NCI-H446 treated with DMSO at 0.1 percent for 48 hours (cell line): ENCODE results near the gene GSG1L.

ENCODE experiments used
- DNase-seq: peaks from one replicate; lab custom pipeline; 2025; lab: John Stamatoyannopoulos, UW

Gene GSG1L

GRCh38 chr16:27852681-27853080 lies 210.8 kb downstream of the GSG1L start:
- DNase-seq = no peak

GRCh38 chr16:27852116-27852515 lies 211.4 kb downstream of the GSG1L start:
- DNase-seq = no peak

GRCh38 chr16:27851586-27851985 lies 211.9 kb downstream of the GSG1L start:
- DNase-seq = no peak

DNA sequence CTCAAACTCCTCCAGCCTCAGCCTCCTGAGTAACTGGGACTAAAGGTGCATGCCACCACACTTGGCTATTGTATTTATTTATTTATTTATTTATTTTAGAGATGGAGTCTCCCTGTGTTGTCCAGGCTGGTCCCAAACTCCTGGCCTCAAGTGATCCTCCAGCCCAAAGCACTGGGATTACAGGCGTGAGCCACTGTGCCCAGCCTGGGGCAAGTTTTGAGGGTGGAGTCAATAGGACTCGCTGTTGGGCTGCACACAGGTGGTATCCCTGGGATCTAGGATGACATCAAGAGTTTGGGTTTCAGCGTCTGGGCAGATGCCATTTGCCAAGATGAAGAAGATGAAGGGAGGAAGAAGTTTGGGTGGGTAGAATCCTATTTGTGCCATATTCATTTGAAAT lies 213.9 kb downstream of the GSG1L start:
- no peak for DNase-seq

DNA sequence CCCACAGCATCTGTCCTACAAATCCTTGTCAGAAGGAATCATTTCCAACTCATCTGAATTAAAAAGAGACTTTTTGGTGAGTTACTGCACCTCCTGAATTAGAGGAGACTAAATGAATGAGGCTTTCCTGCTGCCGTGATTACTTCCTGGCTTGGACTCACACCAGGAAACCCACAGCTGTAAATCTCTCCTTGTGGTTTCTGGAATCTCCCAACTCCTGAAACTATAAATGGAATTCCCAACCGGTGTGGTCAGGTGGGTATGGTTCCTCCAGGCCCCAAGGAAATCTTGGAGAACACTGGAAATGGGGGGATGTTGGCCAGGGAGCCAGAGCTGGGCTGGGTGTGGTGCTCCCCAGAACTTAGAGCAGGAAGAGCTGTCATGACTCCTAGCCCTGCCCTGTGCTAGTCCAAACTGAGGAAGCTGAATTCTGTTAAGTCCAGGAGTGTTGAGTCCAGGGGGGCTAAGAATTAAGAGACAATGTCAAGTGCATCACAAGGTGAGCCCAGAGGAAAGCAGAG lies 216.4 kb downstream of the GSG1L start:
- DNase-seq = no peak

DNA sequence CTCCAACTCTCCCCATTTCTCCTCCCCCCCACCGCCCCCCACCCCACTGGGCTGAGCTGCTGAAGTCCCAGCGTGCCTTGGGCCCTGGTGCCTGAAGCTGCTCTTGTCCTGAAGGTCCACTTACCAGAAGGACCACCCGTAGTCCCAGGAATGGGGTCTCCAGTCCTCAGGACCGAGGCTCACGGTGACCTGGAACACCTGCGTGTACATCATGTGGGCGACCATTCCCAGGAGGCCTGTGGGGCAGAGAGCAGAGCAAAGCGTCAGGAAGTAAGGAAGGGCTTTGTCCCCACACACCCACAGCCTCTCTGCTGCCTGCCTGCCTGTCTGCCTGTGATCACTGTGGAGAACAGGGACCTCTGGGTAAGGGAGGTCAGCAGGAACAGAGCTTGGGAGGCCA lies 218.7 kb downstream of the GSG1L start:
- DNase-seq = no peak

GRCh38 chr16:27843800-27844199 lies 219.7 kb downstream of the GSG1L start:
- DNase-seq = no peak

GRCh38 chr16:27841911-27842310 lies 221.6 kb downstream of the GSG1L start:
- no peak for DNase-seq

DNA sequence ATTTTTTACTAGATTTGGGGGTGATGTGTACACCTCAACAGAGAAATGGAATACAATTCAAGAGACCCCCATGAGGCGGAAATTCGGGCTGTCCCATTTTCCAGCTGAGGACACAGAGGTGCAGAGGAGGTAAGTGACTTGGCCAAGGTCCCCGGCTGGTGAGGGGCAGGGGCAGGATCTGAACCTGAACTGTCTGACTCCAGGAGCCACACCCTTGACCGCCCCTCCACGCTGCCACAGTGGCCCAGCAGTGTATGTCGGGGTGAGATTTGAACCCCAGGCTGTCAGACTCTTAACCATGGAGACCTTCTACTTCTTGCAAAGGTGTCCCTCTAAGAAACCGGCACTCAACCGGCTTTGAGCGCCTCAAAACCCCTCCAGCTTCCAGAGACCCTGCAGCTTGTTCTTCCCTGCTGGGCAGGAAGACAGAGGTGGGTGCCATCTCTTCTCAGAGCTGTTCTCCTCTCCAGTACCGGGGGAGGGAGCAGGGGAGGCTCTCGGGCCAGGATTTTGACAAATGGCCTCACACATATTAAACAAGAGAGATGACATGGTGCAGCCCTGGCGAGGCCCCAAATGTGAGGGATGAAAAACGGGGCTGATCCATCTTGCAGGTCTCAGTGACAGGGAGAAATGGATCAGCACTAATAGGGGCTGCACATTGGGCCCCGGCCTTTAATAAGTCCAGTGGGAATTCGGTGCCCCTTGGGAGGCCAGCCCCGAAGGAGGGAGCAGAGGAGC lies 222.3 kb downstream of the GSG1L start:
- DNase-seq = no peak

DNA sequence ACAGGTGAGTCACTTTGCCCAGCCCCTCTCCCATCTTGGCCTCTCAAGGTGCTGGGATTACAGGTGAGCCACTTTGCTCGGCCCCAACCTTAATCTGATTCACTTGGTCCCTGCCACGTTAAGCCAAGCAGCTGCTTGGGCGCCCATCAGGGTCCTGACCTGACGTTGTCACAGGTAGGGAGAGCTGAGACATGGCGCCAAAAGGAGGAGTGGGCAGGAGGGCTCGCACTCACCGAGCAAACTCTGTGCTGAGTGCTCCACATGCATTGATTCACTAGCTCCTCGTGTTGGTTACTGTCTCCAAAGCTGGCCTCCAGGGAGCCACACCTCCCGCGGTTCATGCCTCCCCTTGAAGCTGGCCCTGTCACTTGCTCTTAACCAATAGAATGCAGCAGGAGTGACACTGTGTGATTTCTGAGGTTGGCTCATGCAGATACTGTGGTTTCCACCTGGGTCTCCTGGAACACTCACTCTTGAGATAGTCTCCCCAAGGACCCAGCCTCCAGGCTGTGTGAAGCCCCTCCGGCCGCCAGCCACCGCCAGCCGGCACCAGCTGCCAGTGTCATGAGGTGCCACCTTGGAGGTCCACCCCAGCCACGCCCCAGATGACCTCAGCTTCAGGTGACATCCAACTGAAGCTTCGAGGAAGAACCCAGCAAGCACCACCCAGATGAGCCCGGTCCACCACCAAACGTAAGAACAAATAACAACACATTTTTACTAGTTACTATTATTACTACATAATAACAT lies 223.0 kb downstream of the GSG1L start:
- no peak for DNase-seq

GRCh38 chr16:27839419-27839818 lies 224.1 kb downstream of the GSG1L start:
- no peak for DNase-seq

DNA sequence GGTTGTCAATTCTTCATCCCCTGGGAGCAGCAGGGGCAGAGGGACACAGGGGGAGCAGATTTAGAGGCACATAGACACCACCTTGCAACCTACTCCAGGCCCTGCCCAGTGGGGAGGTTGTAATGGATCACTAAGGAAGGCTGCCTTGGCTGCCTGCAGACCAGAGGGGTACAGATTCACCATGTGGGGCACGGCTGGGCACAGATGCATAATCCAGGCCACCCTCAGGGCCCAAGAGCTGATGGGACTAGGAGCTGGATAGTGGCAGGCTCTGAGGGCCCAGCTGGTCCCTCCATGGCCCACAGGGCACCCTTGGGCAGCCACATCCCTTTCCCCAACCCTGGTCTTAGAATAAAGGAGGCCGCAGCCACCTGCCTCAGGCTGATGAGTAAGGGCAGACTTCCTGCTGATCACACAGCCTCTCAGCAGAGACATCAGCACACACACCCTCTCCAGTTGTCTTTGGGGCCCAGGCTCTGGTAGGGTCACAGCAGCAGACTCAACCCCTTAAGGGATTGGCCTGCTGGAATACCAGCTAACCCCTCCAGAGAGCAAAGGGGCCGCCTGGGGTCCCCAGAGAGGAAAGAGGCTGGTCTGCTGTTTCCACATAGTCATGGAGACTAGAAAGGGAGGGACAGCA lies 224.9 kb downstream of the GSG1L start:
- no peak for DNase-seq

- no peak for DNase-seq
These were observed 233.5 kb downstream of the GSG1L start for GRCh38 chr16:27829975-27830374.

- no peak for DNase-seq
These were observed 234.8 kb downstream of the GSG1L start for GRCh38 chr16:27828671-27829070.

DNA sequence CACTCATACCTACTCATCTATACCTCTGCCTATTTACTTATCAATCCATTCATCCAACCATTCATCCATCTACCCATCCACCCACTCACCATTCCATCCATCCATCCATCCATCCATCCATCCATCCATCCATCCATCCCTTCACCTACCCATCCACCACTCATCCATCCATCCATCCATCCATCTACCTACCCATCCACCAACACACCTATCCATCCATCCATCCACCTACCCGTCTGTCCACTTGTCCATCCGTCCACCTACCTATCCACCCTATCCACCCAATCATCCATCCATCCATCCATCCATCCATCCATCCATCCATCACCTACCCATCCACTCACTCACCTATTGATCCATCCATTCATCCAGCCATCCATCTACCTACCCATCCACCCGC lies 235.7 kb downstream of the GSG1L start:
- DNase-seq = no peak

GRCh38 chr16:27826893-27827289 lies 236.6 kb downstream of the GSG1L start:
- no peak for DNase-seq

DNA sequence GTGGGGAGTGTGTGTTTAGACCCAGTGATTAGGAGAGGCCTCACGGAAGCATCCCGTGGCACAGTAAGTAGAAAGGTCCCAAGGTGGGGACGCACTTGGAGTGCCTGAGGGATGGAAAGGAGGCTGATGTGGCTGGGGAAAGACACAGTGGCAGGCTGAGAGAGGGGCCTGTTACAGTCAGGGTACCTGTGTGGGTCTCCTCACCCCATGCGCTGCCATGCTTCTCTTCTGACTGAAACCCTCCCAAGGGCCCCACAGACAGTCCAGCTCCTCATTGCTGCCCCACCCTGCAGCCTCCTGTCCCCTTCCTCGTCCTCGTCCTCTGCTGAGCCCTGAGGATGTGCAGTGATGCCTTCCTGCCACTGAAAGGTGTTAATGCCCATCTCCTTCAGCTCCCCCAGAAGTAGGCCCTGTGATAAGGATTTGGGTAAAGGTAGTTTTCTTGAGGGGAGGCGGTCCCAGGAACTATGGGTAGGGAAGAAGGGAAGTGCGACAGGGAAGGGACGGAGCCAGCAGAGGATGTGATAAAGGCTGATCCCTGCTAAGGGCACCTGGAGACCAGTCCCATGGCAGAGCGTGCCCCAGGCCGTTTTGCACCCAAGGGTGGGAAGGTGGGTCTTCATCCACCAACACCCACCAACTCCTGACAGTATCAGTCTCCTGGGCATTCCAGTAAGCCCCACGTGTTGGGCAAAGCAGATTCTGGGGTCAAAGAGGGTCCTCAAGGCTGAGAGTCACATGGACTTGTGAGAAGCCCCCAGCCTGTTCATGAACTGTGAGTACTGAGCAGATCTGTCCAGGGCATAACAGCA lies 237.2 kb downstream of the GSG1L start:
- DNase-seq = no peak

DNA sequence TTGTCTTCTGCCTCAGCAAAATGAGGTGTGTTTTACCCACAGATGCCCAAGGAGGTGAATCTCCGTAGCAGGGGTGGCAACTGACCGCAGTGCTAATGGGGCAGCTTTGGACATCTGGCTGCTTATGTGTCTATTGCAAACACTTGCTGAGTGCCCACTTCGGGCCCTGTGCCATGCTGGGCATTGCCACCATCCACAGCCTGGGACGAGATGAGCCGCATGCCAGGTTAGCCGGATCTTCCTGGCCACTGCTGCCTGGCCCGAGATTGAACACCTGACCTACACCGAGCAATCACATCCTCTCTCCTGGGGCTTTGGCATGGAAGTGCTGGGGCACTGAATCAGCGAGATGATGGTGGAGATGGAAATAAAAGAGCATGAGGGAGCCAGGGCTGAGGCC lies 238.7 kb downstream of the GSG1L start:
- no peak for DNase-seq

DNA sequence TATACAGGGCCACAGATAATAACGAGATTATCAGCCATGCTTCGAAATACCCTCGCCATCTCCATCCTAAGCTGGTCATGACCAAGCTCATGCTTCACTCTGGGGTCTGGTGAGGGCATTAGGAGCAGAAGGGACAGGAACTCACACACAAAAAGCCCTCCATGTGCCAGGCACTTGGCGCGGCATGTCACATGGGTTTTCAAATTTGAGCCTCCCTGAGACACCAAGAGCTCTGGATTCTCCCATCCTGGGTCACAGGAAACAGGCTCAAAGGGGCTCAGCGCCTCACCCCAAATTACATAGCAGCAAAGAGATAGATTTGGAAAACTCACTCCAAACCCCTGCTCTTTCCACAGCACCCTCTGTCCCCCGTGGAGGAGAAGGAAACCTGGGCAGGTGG lies 239.5 kb downstream of the GSG1L start:
- DNase-seq = no peak

GRCh38 chr16:27823421-27823820 lies 240.1 kb downstream of the GSG1L start:
- DNase-seq = no peak

- no peak for DNase-seq
These were observed 240.5 kb downstream of the GSG1L start for GRCh38 chr16:27822996-27823395.

GRCh38 chr16:27822529-27822928 lies 241.0 kb downstream of the GSG1L start:
- DNase-seq = no peak
